HG02981 (cell line): ENCODE results near the gene EMX1.

Experiments used
- ATAC-seq: cut with Tn5 transposase; IDR thresholded peaks from one replicate; pipeline ENCODE4 v1.9.1; 2021; ENCODE audit warnings: mild to moderate bottlenecking, moderate library complexity; ENCODE audit not compliant: unreplicated experiment

EMX1 gene

DNA sequence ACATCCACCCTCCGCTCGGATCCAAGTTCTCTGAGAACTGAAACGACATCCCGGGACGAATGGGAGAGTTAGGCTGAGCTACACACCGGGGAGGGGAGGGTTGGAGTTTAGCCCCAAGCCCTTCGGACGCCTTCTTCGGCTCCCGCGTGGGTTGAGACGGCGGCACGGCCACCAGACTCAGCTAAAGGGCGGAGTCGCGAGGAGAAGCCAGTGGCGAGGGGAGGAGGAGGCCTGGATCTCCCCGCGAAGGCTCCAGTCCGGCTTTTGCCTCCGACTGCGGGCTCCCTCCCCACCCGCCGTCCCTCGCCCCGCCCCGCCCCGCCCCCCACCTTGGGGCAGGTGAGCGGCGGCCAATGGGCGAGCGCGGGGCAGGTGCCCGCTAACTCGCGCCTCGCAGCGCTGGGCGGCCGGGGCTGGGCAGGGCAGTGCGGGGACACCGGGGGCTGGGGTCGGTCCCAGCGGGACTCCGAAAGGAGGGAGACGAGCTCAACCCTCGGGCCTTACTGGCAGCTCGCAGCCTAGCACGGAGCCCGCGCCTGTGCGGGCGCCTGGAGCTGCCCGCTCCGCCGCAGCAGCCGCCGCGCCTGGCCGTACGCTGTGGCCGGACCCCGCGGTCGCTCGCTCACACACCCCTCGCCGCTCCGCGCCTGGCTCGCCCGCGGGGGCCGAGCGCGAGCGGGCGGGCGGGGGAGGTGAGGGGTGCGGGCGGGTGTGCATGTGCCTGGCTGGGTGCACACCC lies at the start of gene EMX1:
Gene EMX1 (plus strand): TSS at position 382 of the 739 bp plus-strand sequence. CDS start 334 bp downstream, at position 716.
- peak; percentile 35 for ATAC-seq

DNA sequence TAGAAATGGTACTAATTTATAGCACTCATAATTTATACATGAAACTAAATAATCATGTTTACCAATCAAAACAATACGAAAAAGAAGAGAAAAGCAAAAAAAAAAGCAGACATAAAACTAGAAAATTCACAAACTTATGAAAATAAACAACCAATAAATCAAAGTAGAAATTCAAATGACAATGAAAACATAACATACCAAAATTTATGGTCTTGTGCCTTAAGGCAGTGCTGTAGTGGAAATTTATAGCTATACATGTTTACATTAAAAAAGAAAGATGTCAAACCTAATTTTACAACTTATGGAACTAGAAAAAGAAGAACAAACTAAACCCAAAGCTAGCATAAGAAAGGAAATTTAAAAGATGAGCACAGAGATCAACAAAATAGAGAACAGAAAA lies 46.3 kb upstream of the EMX1 start:
- ATAC-seq: no peak

- no peak for ATAC-seq
Measured at GRCh38 chr2:72871880-72872279, 45.4 kb upstream of the EMX1 start.

DNA sequence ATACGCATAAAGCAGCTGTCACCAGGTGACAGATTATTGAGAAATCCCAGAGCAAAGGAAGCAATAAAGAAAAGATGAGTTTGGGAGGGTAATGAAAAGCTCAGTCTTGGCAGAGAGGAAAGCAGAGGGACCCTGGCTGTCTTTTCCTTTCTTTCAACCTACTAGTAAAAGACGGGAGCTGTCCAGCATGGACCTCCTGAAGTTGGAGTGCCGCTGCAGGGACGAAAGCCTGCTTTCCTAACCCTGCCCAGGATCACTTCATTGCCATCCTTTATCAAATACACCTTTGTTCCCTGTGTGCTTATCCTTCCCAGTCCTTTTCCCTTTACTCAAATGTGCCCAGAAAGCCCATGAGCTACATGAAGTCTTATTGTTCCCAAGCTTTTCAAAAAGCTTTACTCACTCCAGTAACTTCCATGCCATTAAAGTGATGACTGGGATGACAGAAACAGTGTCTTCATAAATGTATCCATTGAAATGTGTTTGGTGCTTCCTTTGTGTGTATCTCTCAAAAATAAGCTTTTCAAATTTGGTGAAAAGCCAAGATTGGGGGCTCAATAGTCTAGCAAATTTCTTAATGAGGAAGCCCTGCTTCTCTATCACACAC lies 33.9 kb upstream of the EMX1 start:
- ATAC-seq: no peak

DNA sequence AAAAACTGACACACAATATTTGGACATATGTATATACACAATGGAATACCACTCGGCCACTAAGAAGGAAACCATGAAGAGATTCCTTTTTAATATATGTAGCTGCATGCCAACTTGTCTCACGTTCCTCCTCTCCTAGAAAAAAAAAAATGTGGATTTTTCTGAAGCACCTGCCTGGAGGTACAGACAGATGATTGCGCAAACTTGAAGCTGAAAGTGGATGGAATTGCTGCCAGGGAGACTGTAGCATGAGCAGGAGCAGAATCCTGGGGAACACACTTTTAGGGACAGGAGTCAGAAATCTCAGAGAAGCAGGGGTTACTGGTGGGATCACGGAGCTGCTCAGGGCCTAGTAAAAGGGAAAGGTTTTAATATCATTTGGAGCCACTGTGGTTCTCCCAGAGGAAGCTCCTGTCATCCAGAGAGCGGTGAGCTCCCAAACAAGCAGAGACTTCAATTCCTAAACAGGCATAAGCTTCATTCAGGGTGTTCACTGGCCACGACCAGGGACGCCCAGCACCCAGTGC lies 30.8 kb upstream of the EMX1 start:
- ATAC-seq: no peak

- peak; percentile 87 for ATAC-seq
Measured at GRCh38 chr2:72887032-72887739, 30.1 kb upstream of the EMX1 start, which contains the start of gene SPR. TSS of gene SPR (plus strand) at chr2:72887408. CDS start at chr2:72887433, 25 bp downstream.

DNA sequence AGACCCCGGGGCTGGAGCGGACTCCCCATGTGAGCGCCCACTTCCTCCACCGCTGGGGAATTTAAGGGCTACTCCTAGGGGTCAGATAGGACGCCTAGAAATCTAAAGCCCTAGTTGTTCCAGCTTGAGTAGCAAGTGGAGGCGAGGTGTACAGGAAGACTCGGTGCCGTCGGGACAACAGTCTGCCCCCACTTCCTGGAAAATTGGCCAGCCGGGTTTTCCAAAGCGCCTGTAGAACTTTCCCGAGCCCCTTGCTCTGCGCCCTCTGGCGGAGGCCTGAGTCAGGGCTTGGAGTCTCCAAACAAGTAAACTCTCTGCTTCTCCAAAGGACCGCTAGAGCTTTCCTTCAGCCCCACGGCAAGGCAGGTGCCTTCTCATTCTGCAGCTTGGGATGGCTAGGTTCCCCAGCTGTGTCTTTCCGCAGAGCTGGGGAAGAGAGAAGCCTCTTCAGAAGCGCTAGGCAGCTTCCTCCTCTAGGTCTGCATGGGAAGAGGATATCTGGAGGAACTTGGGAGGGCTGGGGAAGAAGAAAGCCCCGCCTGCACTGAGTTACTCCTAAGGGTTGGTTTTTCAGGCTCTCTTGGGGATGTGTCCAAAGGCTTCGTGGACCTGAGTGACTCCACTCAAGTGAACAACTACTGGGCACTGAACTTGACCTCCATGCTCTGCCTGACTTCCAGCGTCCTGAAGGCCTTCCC lies 29.4 kb upstream of the EMX1 start:
- peak; percentile 43 for ATAC-seq

DNA sequence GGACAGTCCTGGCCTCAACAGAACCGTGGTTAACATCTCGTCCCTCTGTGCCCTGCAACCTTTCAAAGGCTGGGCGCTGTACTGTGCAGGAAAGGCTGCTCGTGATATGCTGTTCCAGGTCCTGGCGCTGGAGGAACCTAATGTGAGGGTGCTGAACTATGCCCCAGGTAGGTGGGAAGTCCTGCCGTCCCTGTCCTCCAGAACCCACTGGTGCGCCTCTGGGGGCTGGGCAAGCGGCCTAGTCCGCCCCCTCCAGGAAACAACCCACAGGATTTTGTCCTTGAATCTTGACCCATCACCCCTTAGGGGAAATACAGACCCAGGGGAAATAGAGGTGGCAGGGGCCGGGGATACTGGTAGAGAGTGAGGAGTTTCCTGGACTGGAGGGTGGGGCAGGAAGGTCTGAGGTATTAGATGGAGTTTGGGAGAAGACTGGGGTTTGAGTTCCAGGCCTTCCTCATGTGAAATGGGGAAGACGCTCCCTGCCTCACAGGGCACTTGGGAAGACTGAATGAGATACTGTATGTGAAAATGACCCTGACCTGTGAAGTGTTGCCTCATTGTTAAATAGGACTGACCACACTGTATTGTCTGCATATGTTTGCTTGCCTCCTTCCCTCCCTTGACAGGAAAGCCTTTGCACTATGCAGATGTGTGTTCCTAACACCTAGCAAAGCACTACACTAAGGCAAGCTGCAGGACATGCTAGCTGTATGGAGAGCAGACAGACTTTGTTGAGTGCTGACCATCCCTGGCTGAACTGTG lies 28.7 kb upstream of the EMX1 start:
- no peak for ATAC-seq

DNA sequence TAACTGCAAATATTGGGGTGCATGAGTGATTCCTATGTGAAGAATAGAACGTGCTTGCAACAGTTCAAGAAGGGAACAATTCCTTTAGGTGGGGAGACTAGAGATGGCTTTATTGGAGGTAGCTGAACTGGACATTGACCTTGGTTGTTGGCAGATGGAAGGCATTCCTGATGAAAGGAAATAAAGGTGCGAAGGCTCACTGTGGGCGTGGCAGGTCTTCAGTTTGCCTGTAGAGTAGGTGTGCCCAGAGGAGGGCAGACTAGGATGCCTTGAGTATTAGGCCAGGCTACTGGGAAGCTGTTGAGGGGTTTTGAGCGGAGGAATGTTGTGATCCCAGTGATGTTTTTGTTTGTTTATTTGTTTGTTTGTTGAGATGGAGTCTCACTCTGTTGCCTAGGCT lies 27.3 kb upstream of the EMX1 start:
- ATAC-seq: no peak

DNA sequence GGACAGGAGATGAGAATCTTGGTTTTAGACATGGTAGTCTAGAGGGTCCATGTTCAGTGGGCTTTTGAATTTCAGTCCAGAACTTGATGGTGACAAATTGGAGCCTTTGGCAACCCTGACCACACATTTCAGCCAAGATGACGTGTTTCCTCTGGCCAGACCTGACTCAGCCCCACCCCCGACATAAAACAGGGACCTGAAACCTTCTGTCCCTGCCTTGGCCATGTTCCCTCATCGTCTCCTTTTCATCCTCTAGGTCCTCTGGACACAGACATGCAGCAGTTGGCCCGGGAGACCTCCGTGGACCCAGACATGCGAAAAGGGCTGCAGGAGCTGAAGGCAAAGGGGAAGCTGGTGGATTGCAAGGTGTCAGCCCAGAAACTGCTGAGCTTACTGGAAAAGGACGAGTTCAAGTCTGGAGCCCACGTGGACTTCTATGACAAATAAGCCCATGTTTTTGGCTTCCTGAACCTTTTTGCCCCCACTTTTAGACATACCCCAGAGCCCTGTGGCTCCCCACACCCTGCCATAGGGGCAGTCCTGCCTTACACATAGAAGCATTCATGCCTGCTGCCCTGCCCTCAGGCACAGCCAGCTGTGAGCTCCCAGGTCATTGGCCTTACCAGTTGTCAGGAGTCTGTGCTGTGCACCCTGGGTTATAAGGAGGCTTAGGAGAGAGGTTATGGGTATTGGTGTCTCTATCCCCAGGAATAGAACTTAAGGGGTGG lies 26.1 kb upstream of the EMX1 start:
- ATAC-seq: no peak

GRCh38 chr2:72892506-72893173 lies 24.7 kb upstream of the EMX1 start:
- ATAC-seq: peak; percentile 53

DNA sequence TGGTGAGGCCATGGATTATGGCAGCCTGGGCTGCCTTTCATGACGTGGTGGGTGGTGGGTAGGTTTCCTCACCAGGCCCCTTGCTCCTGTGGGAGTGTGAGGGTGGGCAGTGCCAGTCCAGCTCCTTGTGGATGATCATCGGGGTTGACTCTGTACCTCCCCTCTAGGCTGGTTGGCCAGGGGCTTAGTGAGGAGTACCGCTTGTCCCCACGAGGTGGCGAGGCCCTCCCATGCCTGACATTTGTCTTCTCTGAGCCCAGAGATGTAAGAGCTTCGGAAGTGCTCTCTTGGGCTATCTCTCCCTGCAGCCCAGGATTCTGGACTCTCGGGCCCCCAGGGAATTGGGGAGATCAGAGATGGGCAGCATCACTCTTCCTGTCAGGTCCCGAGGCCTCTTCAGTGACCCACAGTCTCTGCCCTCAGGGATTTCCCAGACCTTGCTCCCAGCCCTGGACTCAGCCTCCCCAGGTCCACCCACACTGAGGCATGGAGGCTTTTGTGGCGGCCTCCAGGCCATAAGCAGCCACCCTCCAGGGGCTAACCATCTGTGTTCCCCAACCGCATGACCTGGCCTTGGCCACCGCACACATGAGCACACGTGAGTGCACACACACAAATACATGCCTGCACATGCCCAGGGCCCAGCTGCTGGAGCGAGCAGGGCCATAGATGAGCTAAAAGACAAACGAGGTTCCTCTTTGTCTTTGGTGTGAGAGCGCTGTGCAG lies 23.6 kb upstream of the EMX1 start:
- ATAC-seq: peak; percentile 67

GRCh38 chr2:72894514-72894913 lies 22.8 kb upstream of the EMX1 start:
- no peak for ATAC-seq

- no peak for ATAC-seq
Measured at GRCh38 chr2:72895154-72895553, 22.2 kb upstream of the EMX1 start.

DNA sequence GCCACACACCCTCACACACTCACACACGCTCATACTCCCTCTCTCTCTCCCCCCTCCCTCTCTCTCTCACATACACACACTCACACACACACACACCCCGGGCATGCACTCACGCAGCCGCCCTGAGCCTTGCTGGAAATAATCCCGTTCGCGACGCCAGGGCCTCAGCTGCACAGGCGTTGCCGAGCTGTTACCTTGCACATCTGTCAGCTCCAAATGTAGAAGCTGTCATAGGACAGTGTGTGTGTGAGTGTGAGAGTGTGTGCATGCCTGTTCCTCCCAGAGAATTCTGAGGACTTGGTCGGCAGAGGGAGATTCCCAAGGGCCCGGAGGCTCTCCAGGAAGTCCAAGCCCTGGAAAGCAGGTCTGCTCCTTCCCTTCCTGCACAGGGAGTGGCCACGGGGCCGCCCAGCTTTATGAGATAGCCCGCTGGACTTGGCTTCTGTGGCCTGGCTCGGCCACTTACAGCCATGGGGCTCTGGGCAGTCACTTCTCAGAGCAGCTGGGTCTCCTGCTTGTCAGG lies 21.5 kb upstream of the EMX1 start:
- ATAC-seq: no peak

- ATAC-seq: no peak
Measured at GRCh38 chr2:72896446-72896845, 20.9 kb upstream of the EMX1 start.

DNA sequence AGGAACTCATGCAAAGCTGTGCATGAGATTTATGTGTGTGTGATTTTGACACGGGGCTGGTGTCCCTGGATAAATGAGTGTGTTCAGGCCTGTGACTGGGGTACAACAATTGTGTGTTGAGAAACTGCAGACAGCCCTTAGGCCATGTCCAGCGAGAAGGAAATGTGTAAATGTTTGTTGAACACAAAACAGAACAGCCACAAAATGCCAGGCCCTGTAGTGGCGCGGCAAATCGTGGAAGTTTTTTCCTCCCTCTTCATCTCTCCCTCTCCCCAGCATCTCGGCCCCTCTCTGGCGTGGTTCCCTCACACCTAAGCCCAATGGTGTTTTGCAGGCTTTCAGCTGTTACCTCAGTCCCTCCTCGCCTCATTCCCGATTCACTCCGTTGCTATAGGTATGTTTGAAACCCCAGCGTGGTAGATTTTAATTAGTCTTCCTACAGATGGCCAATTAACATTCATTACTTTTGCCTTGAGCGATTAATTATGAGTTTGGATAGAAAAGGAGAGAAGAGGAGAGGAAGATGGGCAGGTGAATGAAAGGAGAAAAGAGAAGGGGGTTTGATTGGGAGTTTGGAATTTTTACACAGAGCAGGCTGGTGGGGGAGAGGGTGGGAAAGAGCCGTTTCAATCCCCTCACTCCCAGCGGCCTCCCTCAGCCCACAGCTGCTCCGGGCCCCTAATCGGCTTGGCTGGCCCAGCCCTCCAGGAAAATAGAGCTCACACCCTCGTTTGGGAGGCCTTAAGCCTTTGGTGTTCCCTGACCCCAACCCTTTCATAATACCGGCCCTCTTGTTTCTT lies 19.3 kb upstream of the EMX1 start:
- no peak for ATAC-seq

- no peak for ATAC-seq
Measured at GRCh38 chr2:72898585-72898906, 18.8 kb upstream of the EMX1 start.
